ENCODE results near the gene PBX1. TPM values are rescaled to one million over a fixed set of nuclear protein-coding genes. Genes with fewer than 3 reads are reported as not detected.
A peak's percentile ranks its signal among the peaks of the same experiment; 100 is the strongest.

Gene PBX1
- total RNA-seq, 4 donors from 2014 or later: 33.3 to 61.8 (median 56.2) TPM

GRCh38 chr1:164746632-164747031, 187.6 kb downstream of the PBX1 start:
- no peak for ATAC-seq (ENCODE audit: low FRiP score)
- no peak for DNase-seq (ENCODE audit: low spot score)
- TF ChIP-seq, protein P1, sequence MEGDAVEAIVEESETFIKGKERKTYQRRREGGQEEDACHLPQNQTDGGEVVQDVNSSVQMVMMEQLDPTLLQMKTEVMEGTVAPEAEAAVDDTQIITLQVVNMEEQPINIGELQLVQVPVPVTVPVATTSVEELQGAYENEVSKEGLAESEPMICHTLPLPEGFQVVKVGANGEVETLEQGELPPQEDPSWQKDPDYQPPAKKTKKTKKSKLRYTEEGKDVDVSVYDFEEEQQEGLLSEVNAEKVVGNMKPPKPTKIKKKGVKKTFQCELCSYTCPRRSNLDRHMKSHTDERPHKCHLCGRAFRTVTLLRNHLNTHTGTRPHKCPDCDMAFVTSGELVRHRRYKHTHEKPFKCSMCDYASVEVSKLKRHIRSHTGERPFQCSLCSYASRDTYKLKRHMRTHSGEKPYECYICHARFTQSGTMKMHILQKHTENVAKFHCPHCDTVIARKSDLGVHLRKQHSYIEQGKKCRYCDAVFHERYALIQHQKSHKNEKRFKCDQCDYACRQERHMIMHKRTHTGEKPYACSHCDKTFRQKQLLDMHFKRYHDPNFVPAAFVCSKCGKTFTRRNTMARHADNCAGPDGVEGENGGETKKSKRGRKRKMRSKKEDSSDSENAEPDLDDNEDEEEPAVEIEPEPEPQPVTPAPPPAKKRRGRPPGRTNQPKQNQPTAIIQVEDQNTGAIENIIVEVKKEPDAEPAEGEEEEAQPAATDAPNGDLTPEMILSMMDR (IDR thresholded peaks at IDR 0.05): no peak

DNA sequence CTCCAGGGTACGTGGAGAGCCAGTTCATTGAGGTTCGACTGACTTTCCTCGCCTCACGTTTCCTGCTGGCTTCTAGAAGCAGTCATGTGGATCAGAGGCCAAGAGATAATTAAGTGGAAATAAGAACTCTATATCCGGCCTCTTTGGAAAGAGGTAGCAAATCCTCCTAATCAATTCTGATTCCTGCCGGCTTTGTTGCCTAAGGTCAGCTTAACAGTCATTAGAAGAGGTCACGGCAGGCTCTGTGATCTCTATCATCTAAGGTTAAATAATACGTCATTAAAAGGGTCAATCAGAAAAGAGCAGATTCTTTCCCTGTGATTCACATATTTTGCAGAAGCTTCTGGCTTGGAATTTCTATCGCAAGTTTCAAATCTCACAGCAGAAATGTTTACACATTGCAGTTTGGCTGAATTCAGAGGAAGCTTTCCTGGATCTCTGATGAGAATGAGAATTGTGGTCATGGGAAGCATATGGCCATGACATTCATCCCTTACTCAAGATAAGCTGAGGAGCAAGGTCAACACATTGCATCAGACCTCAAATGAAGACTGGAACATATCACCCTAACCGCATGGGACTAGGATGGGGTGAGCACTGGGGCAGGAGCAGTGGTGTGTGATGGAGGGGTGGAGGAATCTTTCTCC, 189.4 kb downstream of the PBX1 start:
- TF ChIP-seq, protein P1 (IDR thresholded peaks at IDR 0.05): no peak
- no peak for DNase-seq (ENCODE audit: low spot score)
- peak; percentile 79 for ATAC-seq (ENCODE audit: low FRiP score)

GRCh38 chr1:164753521-164754077, 194.6 kb downstream of the PBX1 start:
- DNase-seq (ENCODE audit: low spot score) (no peak), ATAC-seq (ENCODE audit: low FRiP score) (peak; percentile 33)
- TF ChIP-seq, protein P1 (IDR thresholded peaks at IDR 0.05): no peak

- no peak for DNase-seq (ENCODE audit: low spot score)
- ATAC-seq (ENCODE audit: low FRiP score): peak; percentile 82
- TF ChIP-seq, protein P1 (IDR thresholded peaks at IDR 0.05): no peak
Measured at GRCh38 chr1:164754088-164754600, 195.2 kb downstream of the PBX1 start.

- no peak for ATAC-seq (ENCODE audit: low FRiP score)
- TF ChIP-seq, protein P1 (IDR thresholded peaks at IDR 0.05): no peak
Measured at GRCh38 chr1:164755690-164756089, 196.7 kb downstream of the PBX1 start.

GRCh38 chr1:164756741-164757140, 197.8 kb downstream of the PBX1 start:
- TF ChIP-seq, protein P1 (IDR thresholded peaks at IDR 0.05): no peak
- DNase-seq (ENCODE audit: low spot score) (no peak), ATAC-seq (ENCODE audit: low FRiP score) (no peak)

More at GRCh38 chr1:164755690-164756089, 196.7 kb downstream of the PBX1 start:
- DNase-seq (ENCODE audit: low spot score): no peak

GRCh38 chr1:164757625-164758024, 198.6 kb downstream of the PBX1 start:
- DNase-seq (ENCODE audit: low spot score) (no peak), ATAC-seq (ENCODE audit: low FRiP score) (no peak)
- TF ChIP-seq, protein P1 (IDR thresholded peaks at IDR 0.05): no peak

Data from omental fat pad (tissue), 4 donors.